ENCODE results near the gene SAE1.

- TF ChIP-seq CTCF (conservative IDR thresholded peaks at IDR 0.05; ENCODE audit: low read depth, low read length) (no peak), EZH2 (IDR thresholded peaks at IDR 0.05; ENCODE audit: borderline replicate concordance, low read depth, low read length, poor library complexity, severe bottlenecking) (no peak)
Measured at GRCh38 chr19:47145639-47146486, 15.2 kb downstream of the SAE1 start.
